DOHH2 (cell line): ENCODE measurements around the gene PLSCR3.

Experiments used
- H3F3A ChIP-seq: fragments of 200-600 bp; sonication (generic), shearing (Covaris generic); 2 replicates; pipeline ENCODE4 v1.6.0; 2016; ENCODE audit warnings: antibody characterized with exemption, mild to moderate bottlenecking; ENCODE audit not compliant: control insufficient read depth, insufficient read depth
- H3K27ac ChIP-seq: fragments of 200-600 bp; sonication (generic); 2 replicates; pipeline ENCODE4 v1.5.1; 2014; ENCODE audit warnings: low read depth, mild to moderate bottlenecking, low read length, moderate library complexity
- H3K27me3 ChIP-seq: fragments of 200-600 bp; sonication (generic); 2 replicates; pipeline ENCODE4 v1.6.1; 2014; ENCODE audit warnings: mild to moderate bottlenecking, low read length, mixed read lengths; ENCODE audit not compliant: control insufficient read depth
- H3K36me3 ChIP-seq: fragments of 200-600 bp; sonication (generic); 2 replicates; pipeline ENCODE4 v1.6.1; 2014; ENCODE audit warnings: mild to moderate bottlenecking, low read length, moderate library complexity, mixed read lengths; ENCODE audit not compliant: control insufficient read depth
- H3K4me1 ChIP-seq: fragments of 200-600 bp; sonication (generic); 2 replicates; pipeline ENCODE4 v1.6.1; 2014; ENCODE audit warnings: mild to moderate bottlenecking, low read length, mixed read lengths; ENCODE audit not compliant: control insufficient read depth
- H3K4me2 ChIP-seq: fragments of 200-600 bp; sonication (generic); 2 replicates; pipeline ENCODE4 v1.6.0; 2014; ENCODE audit warnings: mild to moderate bottlenecking, low read length, moderate library complexity
- H3K4me3 ChIP-seq: fragments of 200-600 bp; sonication (generic); 2 replicates; pipeline ENCODE4 v1.5.1; 2014; ENCODE audit warnings: mild to moderate bottlenecking, low read length, mixed read lengths
- H3K79me2 ChIP-seq: fragments of 200-600 bp; sonication (generic); 2 replicates; pipeline ENCODE4 v1.6.1; 2014; ENCODE audit warnings: mild to moderate bottlenecking, low read length, mixed read lengths; ENCODE audit not compliant: control insufficient read depth
- H3K9me2 ChIP-seq: fragments of 200-600 bp; sonication (generic); replicated peaks from 2 replicates; pipeline ENCODE4 v1.6.1; 2014; ENCODE audit warnings: mild to moderate bottlenecking, low read length, mixed read lengths; ENCODE audit not compliant: control insufficient read depth
- H3K9me3 ChIP-seq: fragments of 200-600 bp; sonication (generic); 2 replicates; pipeline ENCODE4 v1.6.1; 2014; ENCODE audit warnings: antibody characterized with exemption, low read length, mixed read lengths; ENCODE audit not compliant: control insufficient read depth, insufficient read depth
- H4K20me1 ChIP-seq: fragments of 200-600 bp; sonication (generic); 2 replicates; pipeline ENCODE4 v1.6.0; 2014; ENCODE audit warnings: low read depth, mild to moderate bottlenecking, antibody characterized with exemption, low read length, moderate library complexity; ENCODE audit not compliant: control insufficient read depth, insufficient read depth
- CTCF ChIP-seq: fragments of 200-600 bp; sonication (generic); IDR thresholded peaks from one replicate; pipeline ENCODE4 v1.5.1; 2014; ENCODE audit warnings: antibody characterized with exemption, mild to moderate bottlenecking, low read depth, low read length; ENCODE audit not compliant: poor library complexity, severe bottlenecking
- EZH2phosphoT487 ChIP-seq: fragments of 200-600 bp; sonication (generic); IDR thresholded peaks from 2 replicates; pipeline ENCODE4 v1.6.1; 2017; ENCODE audit warnings: borderline replicate concordance, mild to moderate bottlenecking, antibody characterized with exemption, low read length, moderate library complexity, mixed read lengths

PLSCR3 gene

GRCh38 chr17:7407485-7408251, 13.3 kb upstream of the PLSCR3 start, which contains the start of gene NLGN2:
TSS of gene NLGN2 (plus strand) at chr17:7407845. CDS start at chr17:7408256, 411 bp downstream.
- H3K4me1 ChIP-seq, result peaks cover 10% of the 10 kb centered on the region
- TF ChIP-seq CTCF (no peak), EZH2phosphoT487 (no peak)

GRCh38 chr17:7407082-7407481, 12.8 kb upstream of the PLSCR3 start:
- Histone ChIP-seq H3K9me2 (no peaks in the 10 kb centered on the region), H3K36me3 (0 out of 2 replicates have a peak, but pooled peaks cover 4% of the 10 kb centered on the region), H4K20me1 (no peaks in the 10 kb centered on the region), H3K9me3 (no peaks in the 10 kb centered on the region), H3K27ac (no peak overlapping the region), H3K79me2 (peaks cover 9% of the 10 kb centered on the region), H3K4me2 (no peak overlapping the region), H3F3A (no peaks in the 10 kb centered on the region), H3K4me3 (no peak overlapping the region), H3K27me3 (no peaks in the 10 kb centered on the region), H3K4me1 (peaks cover 11% of the 10 kb centered on the region)
- TF ChIP-seq EZH2phosphoT487, result no peak
- no peak for TF ChIP-seq CTCF

More at GRCh38 chr17:7407485-7408251, 13.3 kb upstream of the PLSCR3 start, which contains the start of gene NLGN2:
- no peaks in the 10 kb centered on the region for H3K9me2 ChIP-seq
- peaks cover 9% of the 10 kb centered on the region for H3K79me2 ChIP-seq
- H3K4me2 ChIP-seq, result no peak within 1 kb of the TSS
- 0 out of 2 replicates have a peak, but pooled peaks cover 4% of the 10 kb centered on the region for H3K36me3 ChIP-seq
- H3F3A ChIP-seq, result 0 out of 2 replicates have a peak, but pooled peaks cover 2% of the 10 kb centered on the region
- H4K20me1 ChIP-seq, result no peaks in the 10 kb centered on the region
- H3K27me3 ChIP-seq, result no peaks in the 10 kb centered on the region
- H3K27ac ChIP-seq, result no peak within 1 kb of the TSS
- no peak within 1 kb of the TSS for H3K4me3 ChIP-seq
- no peaks in the 10 kb centered on the region for H3K9me3 ChIP-seq

GRCh38 chr17:7406235-7406825, 12.0 kb upstream of the PLSCR3 start:
- 0 out of 2 replicates have a peak, but pooled peaks cover 2% of the 10 kb centered on the region for H3F3A ChIP-seq
- H3K4me1 ChIP-seq, result peaks cover 11% of the 10 kb centered on the region
- H3K79me2 ChIP-seq, result peaks cover 9% of the 10 kb centered on the region
- no peaks in the 10 kb centered on the region for H4K20me1 ChIP-seq
- TF ChIP-seq CTCF (no peak), EZH2phosphoT487 (no peak)
- 0 out of 2 replicates have a peak, but pooled peaks cover 4% of the 10 kb centered on the region for H3K36me3 ChIP-seq
- H3K27ac ChIP-seq, result no peak overlapping the region
- no peaks in the 10 kb centered on the region for H3K9me2 ChIP-seq
- H3K9me3 ChIP-seq, result no peaks in the 10 kb centered on the region
- H3K4me3 ChIP-seq, result no peak overlapping the region
- no peaks in the 10 kb centered on the region for H3K27me3 ChIP-seq
- no peak overlapping the region for H3K4me2 ChIP-seq
